ENCODE measurements around the gene PRMT1. TPM values are rescaled to one million over a fixed set of nuclear protein-coding genes. Genes with fewer than 3 reads are reported as not detected.

Gene PRMT1
- total RNA-seq, 2 donors from 2014 or later, result 45.4 to 71.2 TPM

DNA sequence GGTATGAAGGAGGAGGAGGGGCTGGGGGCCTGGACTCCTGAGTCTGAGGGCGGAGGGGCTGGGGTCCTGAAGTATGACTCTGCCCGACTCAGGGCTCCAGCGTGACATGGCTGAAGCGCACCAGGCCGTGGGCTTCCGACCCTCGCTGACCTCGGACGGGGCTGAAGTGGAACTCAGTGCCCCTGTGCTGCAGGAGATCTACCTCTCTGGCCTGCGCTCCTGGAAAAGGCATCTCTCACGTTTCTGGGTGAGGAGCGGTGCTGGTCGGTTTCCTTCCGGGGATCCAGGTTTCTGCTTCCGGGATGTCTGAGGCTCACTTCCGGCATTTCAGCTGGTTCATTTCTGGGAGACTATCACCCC, 15.1 kb downstream of the PRMT1 start:
- Histone ChIP-seq H3K4me3 (no peak overlapping the region), H3K36me3 (replicated peaks in 1 of 2; ENCODE audit: insufficient read depth in 1 of 2, low read depth in 2 of 2) (no peaks in the 10 kb centered on the region), H3K9me3 (no peaks in the 10 kb centered on the region), H3K27me3 (no peaks in the 10 kb centered on the region), H3K4me1 (peaks cover 33% of the 10 kb centered on the region), H3K27ac (no peak overlapping the region)
- no peak for ATAC-seq
- TF ChIP-seq CTCF (IDR thresholded peaks at IDR 0.05), result no peak
- no peak for TF ChIP-seq POLR2A (IDR thresholded peaks at IDR 0.05)
- DNase-seq, result no peak
- 74 to 81% methylated on average over 15 to 16 of the region's 16 CpGs for WGBS, 2 donors
- intact Hi-C loops (cut with DNase I), result no loop called here

DNA sequence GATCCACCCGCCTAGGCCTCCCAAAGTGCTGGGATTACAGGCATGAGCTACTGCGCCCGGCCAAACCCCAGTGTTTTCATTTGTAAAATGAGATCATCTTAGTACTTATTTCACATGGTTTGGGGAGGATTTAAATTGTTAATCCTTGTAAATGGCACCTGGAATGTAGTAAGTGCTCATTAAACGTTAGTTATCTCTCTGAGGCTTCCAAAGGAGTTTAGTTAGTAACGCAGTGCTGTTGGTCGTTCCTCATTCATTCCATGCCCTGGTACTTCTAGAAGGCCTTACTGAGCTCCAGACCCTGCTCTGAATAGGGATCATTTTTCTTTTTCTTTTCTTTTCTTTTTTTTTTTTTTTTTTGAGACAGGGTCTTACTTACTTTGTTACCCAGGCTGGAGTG, 19.0 kb downstream of the PRMT1 start:
- no peak overlapping the region for H3K4me3 ChIP-seq
- no peaks in the 10 kb centered on the region for H3K36me3 ChIP-seq (replicated peaks in 1 of 2; ENCODE audit: insufficient read depth in 1 of 2, low read depth in 2 of 2)
- intact Hi-C loops (cut with DNase I), result no loop called here
- H3K4me1 ChIP-seq, result peaks cover 7% of the 10 kb centered on the region
- peaks cover 0 to under 1% of the 10 kb centered on the region in 2 donors for H3K27me3 ChIP-seq
- no peak for TF ChIP-seq CTCF (IDR thresholded peaks at IDR 0.05)
- no peak for TF ChIP-seq POLR2A (IDR thresholded peaks at IDR 0.05)
- H3K9me3 ChIP-seq, result no peaks in the 10 kb centered on the region
- ATAC-seq (no peak), DNase-seq (no peak)
- 82 to 83% methylated on average over 6 of the region's 6 CpGs for WGBS, 2 donors
- H3K27ac ChIP-seq, result no peak overlapping the region

GRCh38 chr19:49696865-49697264, 19.8 kb downstream of the PRMT1 start:
- TF ChIP-seq POLR2A (IDR thresholded peaks at IDR 0.05), result no peak
- no peak for TF ChIP-seq CTCF (IDR thresholded peaks at IDR 0.05)

GRCh38 chr19:49699364-49699763, 22.3 kb downstream of the PRMT1 start:
- Histone ChIP-seq H3K27ac (no peak overlapping the region), H3K36me3 (replicated peaks in 1 of 2; ENCODE audit: insufficient read depth in 1 of 2, low read depth in 2 of 2) (no peaks in the 10 kb centered on the region), H3K27me3 (peaks cover 0 to 6% of the 10 kb centered on the region in 2 donors), H3K4me1 (no peaks in the 10 kb centered on the region), H3K4me3 (no peak overlapping the region), H3K9me3 (no peaks in the 10 kb centered on the region)
- TF ChIP-seq POLR2A (IDR thresholded peaks at IDR 0.05) (no peak), CTCF (IDR thresholded peaks at IDR 0.05) (no peak)
- WGBS, 2 donors, result 78 to 83% methylated on average over 4 to 5 of the region's 5 CpGs
- intact Hi-C loops (cut with DNase I), result no loop called here
- no peak for ATAC-seq
- no peak for DNase-seq

More at GRCh38 chr19:49696865-49697264, 19.8 kb downstream of the PRMT1 start:
- no peaks in the 10 kb centered on the region for H3K9me3 ChIP-seq
- intact Hi-C loops (cut with DNase I), result no loop called here
- no peak overlapping the region for H3K4me3 ChIP-seq
- no peaks in the 10 kb centered on the region for H3K4me1 ChIP-seq
- H3K36me3 ChIP-seq (replicated peaks in 1 of 2; ENCODE audit: insufficient read depth in 1 of 2, low read depth in 2 of 2), result no peaks in the 10 kb centered on the region
- 80 to 85% methylated on average over 7 of the region's 7 CpGs for WGBS, 2 donors
- H3K27me3 ChIP-seq, result peaks cover 0 to 6% of the 10 kb centered on the region in 2 donors
- DNase-seq (no peak), ATAC-seq (no peak)
- no peak overlapping the region for H3K27ac ChIP-seq

GRCh38 chr19:49700563-49700962, 23.5 kb downstream of the PRMT1 start:
- Histone ChIP-seq H3K36me3 (replicated peaks in 1 of 2; ENCODE audit: insufficient read depth in 1 of 2, low read depth in 2 of 2) (no peaks in the 10 kb centered on the region), H3K4me1 (no peaks in the 10 kb centered on the region), H3K27ac (no peak overlapping the region), H3K27me3 (peaks cover 0 to 6% of the 10 kb centered on the region in 2 donors), H3K9me3 (no peaks in the 10 kb centered on the region), H3K4me3 (no peak overlapping the region)
- TF ChIP-seq CTCF (IDR thresholded peaks at IDR 0.05) (no peak), POLR2A (IDR thresholded peaks at IDR 0.05) (no peak)
- 36 to 45% methylated on average over 9 to 11 of the region's 11 CpGs for WGBS, 2 donors
- intact Hi-C loops (cut with DNase I), result no loop called here
- ATAC-seq (no peak), DNase-seq (no peak)
